CD4-positive, alpha-beta T cell (primary cell): Measurements from ENCODE around the gene ZNF500. TPM values are rescaled to one million over a fixed set of nuclear protein-coding genes. Genes with fewer than 3 reads are reported as not detected.

ENCODE experiments used
- ATAC-seq: fragments of 200-7000 bp; cut with Tn5 transposase; one replicate; pipeline ENCODE4 v1.10.0; 2022; ENCODE audit warnings: mild to moderate bottlenecking; ENCODE audit not compliant: poor library complexity
- CTCF ChIA-PET: fragments of 350-600 bp; sonication (Branson Sonifier 250); formaldehyde crosslinking; loops from one replicate; lab custom pipeline; 2021; ENCODE audit warnings: antibody characterized with exemption, inconsistent platforms; lab: Charles Lee
- POLR2A ChIA-PET: fragments of 350-600 bp; sonication (Branson Sonifier 250); formaldehyde crosslinking; loops from one replicate; lab custom pipeline; 2021; ENCODE audit warnings: antibody characterized with exemption, inconsistent platforms; lab: Charles Lee
- DNase-seq, 14 experiments: peaks; one replicate each; pipeline ENCODE4 v3.0.0-alpha.2; 2013 to 2020; ENCODE audit warnings: mixed read lengths in 2 of 14
- H3K27ac ChIP-seq, 2 donors: one replicate each; pipeline versions ENCODE4 v1.5.1 to v1.7.0; 2013; ENCODE audit warnings: low read length in 2 of 2, low read depth in 1 of 2, mild to moderate bottlenecking in 1 of 2
- H3K27me3 ChIP-seq, 2 experiments: 1 replicate in 1 of 2; 2 replicates in 1 of 2; pipeline versions ENCODE4 v1.6.1 to v1.7.0; 2013; ENCODE audit warnings: low read length in 2 of 2, control low read depth in 1 of 2, mild to moderate bottlenecking in 1 of 2, moderate library complexity in 1 of 2; ENCODE audit not compliant: insufficient read depth in 2 of 2, control insufficient read depth in 1 of 2
- H3K36me3 ChIP-seq: one replicate; pipeline ENCODE4 v1.6.1; 2013; ENCODE audit warnings: low read length, control low read depth; ENCODE audit not compliant: insufficient read depth
- H3K4me1 ChIP-seq: one replicate; pipeline ENCODE4 v1.6.1; 2013; ENCODE audit warnings: low read length, control low read depth; ENCODE audit not compliant: insufficient read depth
- H3K4me3 ChIP-seq: one replicate; pipeline ENCODE4 v1.5.1; 2013; ENCODE audit warnings: mild to moderate bottlenecking, low read length, moderate library complexity
- H3K9me3 ChIP-seq, 2 experiments: 1 replicate in 1 of 2; 2 replicates in 1 of 2; pipeline versions ENCODE4 v1.6.1 to v1.7.0; 2013; ENCODE audit warnings: low read length in 2 of 2, mild to moderate bottlenecking in 2 of 2, control low read depth in 1 of 2, moderate library complexity in 1 of 2; ENCODE audit not compliant: control insufficient read depth in 1 of 2, insufficient read depth in 1 of 2
- H3K27ac Mint-ChIP-seq: one replicate; pipeline ENCODE4 v1.8.0; 2020; ENCODE audit warnings: mixed read lengths
- H3K27me3 Mint-ChIP-seq: one replicate; pipeline ENCODE4 v1.8.0; 2021; ENCODE audit warnings: mixed read lengths
- H3K36me3 Mint-ChIP-seq: one replicate; pipeline ENCODE4 v1.8.0; 2021; ENCODE audit warnings: low read depth, mixed read lengths
- H3K4me1 Mint-ChIP-seq: one replicate; pipeline ENCODE4 v1.8.0; 2021; ENCODE audit warnings: low read depth, mixed read lengths
- H3K4me3 Mint-ChIP-seq: one replicate; pipeline ENCODE4 v1.8.0; 2020; ENCODE audit warnings: mild to moderate bottlenecking, mixed read lengths
- H3K9me3 Mint-ChIP-seq: one replicate; pipeline ENCODE4 v1.8.0; 2020; ENCODE audit warnings: mixed read lengths
- intact Hi-C, 2 experiments: fragments of 100-400 bp; cut with DNase I in 1 of 2; cut with micrococcal nuclease in 1 of 2; formaldehyde crosslinking; loops; one replicate each; pipeline versions ENCODE4 v1.15.1 to v1.9.0; 2023 to 2025; cut with DNase I, micrococcal nuclease
- total RNA-seq, 174 experiments: library from RNA in 2 of 174; stranded (reverse) in 2 of 174; gene quantifications; one replicate each; pipeline ENCODE4 v1.2.3 and lab custom pipeline; 2021 to 2026
- TF ChIP-seq, protein P1 (sequence below): fragments of 200-600 bp; IDR thresholded peaks from one replicate; pipeline ENCODE4 v1.8.0; 2022; ENCODE audit warnings: antibody characterized with exemption, mild to moderate bottlenecking

Gene ZNF500
- total RNA-seq, 2 experiments from 2014 or later: 11.8 to 12.4 TPM

DNA sequence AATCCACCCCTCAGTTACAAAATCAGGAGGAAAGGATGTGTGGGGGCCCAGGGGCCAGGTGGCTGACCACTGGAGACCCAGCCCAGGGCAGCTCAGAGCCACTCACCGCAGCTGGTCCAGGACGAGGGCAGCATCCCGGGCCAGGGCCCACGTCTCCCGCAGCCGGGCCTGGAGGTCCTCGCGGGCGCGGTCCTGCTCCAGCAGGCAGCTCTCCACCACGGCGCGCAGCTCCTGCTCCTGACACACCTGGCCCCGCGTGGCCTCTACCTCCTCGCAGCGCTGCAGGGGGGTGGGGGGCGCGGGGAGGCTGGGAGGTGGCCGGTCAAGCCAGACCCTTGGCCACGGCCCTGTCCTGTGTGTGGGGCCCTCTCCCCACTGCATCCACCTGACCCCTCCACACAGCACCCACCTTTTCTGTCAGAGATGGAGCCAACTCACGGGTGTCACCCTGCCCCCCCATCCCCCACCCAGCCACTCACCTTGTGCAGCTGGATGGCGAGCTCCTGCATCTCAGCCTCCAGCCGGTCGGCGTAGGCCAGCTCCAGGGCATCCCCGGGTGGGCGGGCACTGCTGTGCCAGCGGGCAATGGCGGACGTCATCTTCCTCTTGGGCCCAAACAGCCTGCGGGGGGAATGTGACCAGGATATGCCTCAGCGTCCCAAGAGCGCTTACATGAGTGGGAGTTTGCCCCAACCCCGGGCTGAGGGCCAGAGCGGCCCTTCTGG is 68.5 kb downstream of the ZNF500 start:
- no peak overlapping the region for H3K4me3 Mint-ChIP-seq
- POLR2A ChIA-PET: no interaction called here
- ATAC-seq (no peak), DNase-seq (peak in 1 of 14 experiments; percentile 35)
- peaks cover 71% of the 10 kb centered on the region for H3K36me3 ChIP-seq
- H3K27ac ChIP-seq: no peak overlapping the region
- peaks cover 36% of the 10 kb centered on the region for H3K36me3 Mint-ChIP-seq
- TF ChIP-seq, protein P1, sequence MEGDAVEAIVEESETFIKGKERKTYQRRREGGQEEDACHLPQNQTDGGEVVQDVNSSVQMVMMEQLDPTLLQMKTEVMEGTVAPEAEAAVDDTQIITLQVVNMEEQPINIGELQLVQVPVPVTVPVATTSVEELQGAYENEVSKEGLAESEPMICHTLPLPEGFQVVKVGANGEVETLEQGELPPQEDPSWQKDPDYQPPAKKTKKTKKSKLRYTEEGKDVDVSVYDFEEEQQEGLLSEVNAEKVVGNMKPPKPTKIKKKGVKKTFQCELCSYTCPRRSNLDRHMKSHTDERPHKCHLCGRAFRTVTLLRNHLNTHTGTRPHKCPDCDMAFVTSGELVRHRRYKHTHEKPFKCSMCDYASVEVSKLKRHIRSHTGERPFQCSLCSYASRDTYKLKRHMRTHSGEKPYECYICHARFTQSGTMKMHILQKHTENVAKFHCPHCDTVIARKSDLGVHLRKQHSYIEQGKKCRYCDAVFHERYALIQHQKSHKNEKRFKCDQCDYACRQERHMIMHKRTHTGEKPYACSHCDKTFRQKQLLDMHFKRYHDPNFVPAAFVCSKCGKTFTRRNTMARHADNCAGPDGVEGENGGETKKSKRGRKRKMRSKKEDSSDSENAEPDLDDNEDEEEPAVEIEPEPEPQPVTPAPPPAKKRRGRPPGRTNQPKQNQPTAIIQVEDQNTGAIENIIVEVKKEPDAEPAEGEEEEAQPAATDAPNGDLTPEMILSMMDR: no peak
- H3K9me3 ChIP-seq: no peaks in the 10 kb centered on the region
- no peak overlapping the region for H3K4me3 ChIP-seq
- no peaks in the 10 kb centered on the region for H3K27me3 Mint-ChIP-seq
- H3K9me3 Mint-ChIP-seq: no peaks in the 10 kb centered on the region
- peaks cover 16% of the 10 kb centered on the region for H3K4me1 ChIP-seq
- H3K27me3 ChIP-seq: no peaks in the 10 kb centered on the region
- CTCF ChIA-PET: no interaction called here
- H3K27ac Mint-ChIP-seq: no peak overlapping the region
- H3K4me1 Mint-ChIP-seq: no peaks in the 10 kb centered on the region
- intact Hi-C loops: loop anchor here in 1 of 2 experiments (10.0 kb wide), 3 partner anchors 274 to 396 kb away; partner anchors contain the start of genes DNAJA3, EEF2KMT and NAGPA

Other genes starting within 250 kb of the ZNF500 start
- 10 to 100 TPM; 19.5 to 22.4 TPM for gene CDIP1, start 228.4 kb downstream of the ZNF500 start, total RNA-seq
- gene C16orf96, start 210.8 kb downstream of the ZNF500 start, total RNA-seq: under 1 TPM; 0.27 to 0.42 TPM
- 10 to 100 TPM; 17.5 to 19.3 TPM for gene UBALD1, start 152.3 kb downstream of the ZNF500 start, total RNA-seq
- gene MGRN1, start 142.3 kb downstream of the ZNF500 start, total RNA-seq: 10 to 100 TPM; 45.9 to 48.6 TPM
- gene NUDT16L1, start 73.6 kb downstream of the ZNF500 start, total RNA-seq: 10 to 100 TPM; 75.2 to 78.9 TPM
- gene ANKS3, start 32.9 kb downstream of the ZNF500 start, total RNA-seq: 10 to 100 TPM; 13.5 TPM
- gene DNAAF8, start 32.6 kb downstream of the ZNF500 start, total RNA-seq: under 1 TPM in 1 of 2 experiments, not detected in 1; 0.25 TPM
- not detected for gene SEPTIN12, start 21.2 kb upstream of the ZNF500 start, total RNA-seq
- gene SMIM22, start 28.2 kb upstream of the ZNF500 start, total RNA-seq: not detected
- gene ROGDI, start 35.5 kb upstream of the ZNF500 start, total RNA-seq: 10 to 100 TPM in 1 of 2 experiments, 1 to 10 TPM in 1; 9.4 to 11.0 TPM
- gene GLYR1, start 80.1 kb upstream of the ZNF500 start, total RNA-seq: 10 to 100 TPM; 71.7 to 77.2 TPM
- 10 to 100 TPM; 45.7 to 45.8 TPM for gene UBN1, start 80.3 kb upstream of the ZNF500 start, total RNA-seq
- gene PPL, start 170.0 kb upstream of the ZNF500 start, total RNA-seq: not detected
- not detected for gene SEC14L5, start 191.2 kb upstream of the ZNF500 start, total RNA-seq